WTC11 (cell line): ENCODE data around the gene RIPK1. TPM values are rescaled to one million over a fixed set of nuclear protein-coding genes. Genes with fewer than 3 reads are reported as not detected.
"Not testable (repeated sequence)": the region's sequence is repeated elsewhere in the genome, so short reads cannot be mapped to it uniquely, and the experiment has no call there.

Source experiments
- ATAC-seq: fragments of 200-7000 bp; cut with Tn5 transposase; 2 replicates; pipeline ENCODE4 v1.10.0; 2021; ENCODE audit warnings: mild to moderate bottlenecking, moderate library complexity
- CTCF ChIA-PET: fragments of 300-600 bp; sonication (Branson Sonifier 250); formaldehyde crosslinking; loops from one replicate; lab custom pipeline; 2021; ENCODE audit warnings: antibody characterized with exemption; lab: Charles Lee
- POLR2A ChIA-PET: fragments of 350-600 bp; sonication (Branson Sonifier 250); formaldehyde crosslinking; loops from one replicate; lab custom pipeline; 2021; ENCODE audit warnings: antibody characterized with exemption; lab: Charles Lee
- DNase-seq: peaks from one replicate; pipeline ENCODE4 v3.0.0; 2021; ENCODE audit warnings: low spot score
- H3K27ac Mint-ChIP-seq: 2 replicates; pipeline ENCODE4 v1.8.0; 2021; ENCODE audit warnings: mixed read lengths
- H3K27me3 Mint-ChIP-seq: 2 replicates; pipeline ENCODE4 v1.8.0; 2021; ENCODE audit warnings: low read depth, mild to moderate bottlenecking, moderate library complexity, mixed read lengths
- H3K36me3 Mint-ChIP-seq: 2 replicates; pipeline ENCODE4 v1.8.0; 2021; ENCODE audit warnings: mixed read lengths
- H3K4me1 Mint-ChIP-seq: 2 replicates; pipeline ENCODE4 v1.8.0; 2022; ENCODE audit warnings: mixed read lengths
- H3K4me3 Mint-ChIP-seq: 2 replicates; pipeline ENCODE4 v1.8.0; 2021; ENCODE audit warnings: mild to moderate bottlenecking, moderate library complexity, mixed read lengths
- H3K9me3 Mint-ChIP-seq: 2 replicates; pipeline ENCODE4 v1.8.0; 2021; ENCODE audit warnings: mixed read lengths
- AR ChIP-seq: fragments of 250-450 bp; sonication (Bioruptor Pico); IDR thresholded peaks from 2 replicates; pipeline ENCODE4 v1.9.0; 2021; ENCODE audit warnings: mild to moderate bottlenecking
- ATF1 ChIP-seq: sonication (generic); formaldehyde crosslinking; IDR thresholded peaks from 2 replicates; pipeline ENCODE4 v1.8.1; 2023; ENCODE audit warnings: mild to moderate bottlenecking, moderate library complexity, missing genetic modification reagents
- ATF2 ChIP-seq: sonication (generic); formaldehyde crosslinking; IDR thresholded peaks from 2 replicates; pipeline ENCODE4 v1.8.1; 2022; ENCODE audit warnings: low read depth, missing genetic modification reagents, borderline replicate concordance
- CREB1 ChIP-seq: sonication (generic); formaldehyde crosslinking; IDR thresholded peaks from 2 replicates; pipeline ENCODE4 v1.8.0; 2023; ENCODE audit warnings: mild to moderate bottlenecking, missing genetic modification reagents
- E2F1 ChIP-seq: sonication (generic); formaldehyde crosslinking; IDR thresholded peaks from 2 replicates; pipeline ENCODE4 v1.8.0; 2022; ENCODE audit warnings: mild to moderate bottlenecking, missing genetic modification reagents
- ETV6 ChIP-seq: sonication (generic); formaldehyde crosslinking; IDR thresholded peaks from 2 replicates; pipeline ENCODE4 v1.8.1; 2022; ENCODE audit warnings: mild to moderate bottlenecking, missing genetic modification reagents
- FOXP1 ChIP-seq: sonication (generic); formaldehyde crosslinking; IDR thresholded peaks from 2 replicates; pipeline ENCODE4 v1.8.0; 2022; ENCODE audit warnings: missing genetic modification reagents, mild to moderate bottlenecking, moderate library complexity, borderline replicate concordance
- IRF1 ChIP-seq: sonication (generic); formaldehyde crosslinking; IDR thresholded peaks from 2 replicates; pipeline ENCODE4 v1.8.0; 2023; ENCODE audit warnings: missing genetic modification reagents
- KAT7 ChIP-seq: sonication (generic); formaldehyde crosslinking; IDR thresholded peaks from 2 replicates; pipeline ENCODE4 v1.8.1; 2023; ENCODE audit warnings: missing genetic modification reagents, mild to moderate bottlenecking, borderline replicate concordance
- RORB ChIP-seq: fragments of 250-450 bp; sonication (Bioruptor Pico); IDR thresholded peaks from 2 replicates; pipeline ENCODE4 v1.9.0; 2021; ENCODE audit warnings: mild to moderate bottlenecking
- USF2 ChIP-seq: sonication (generic); formaldehyde crosslinking; IDR thresholded peaks from 2 replicates; pipeline ENCODE4 v1.8.1; 2023; ENCODE audit warnings: mild to moderate bottlenecking, missing genetic modification reagents, moderate library complexity
- ZNF121 ChIP-seq: sonication (generic); formaldehyde crosslinking; IDR thresholded peaks from 2 replicates; pipeline ENCODE4 v1.8.0; 2023; ENCODE audit warnings: missing genetic modification reagents
- ZNF232 ChIP-seq: sonication (generic); formaldehyde crosslinking; IDR thresholded peaks from 2 replicates; pipeline ENCODE4 v1.8.0; 2022; ENCODE audit warnings: mild to moderate bottlenecking, missing genetic modification reagents
- total RNA-seq: library from RNA; stranded (reverse); gene quantifications from 3 replicates; pipeline ENCODE4 v1.2.3, GENCODE V29; 2021

The RIPK1 gene
- total RNA-seq, 1 experiment from 2014 or later, result 8.7 TPM

- Mint-ChIP-seq H3K27me3 (no peaks in the 10 kb centered on the region; the same call in none of the 2 replicates), H3K4me1 (peaks cover 12% of the 10 kb centered on the region), H3K27ac (no peak overlapping the region), H3K9me3 (no peaks in the 10 kb centered on the region), H3K4me3 (no peak overlapping the region), H3K36me3 (no peaks in the 10 kb centered on the region)
- no peak for DNase-seq
- POLR2A ChIA-PET, result interaction anchor here (1.0 kb wide), 1 partner anchor 47 kb away, joined by 4 read pairs; no protein-coding TSS in a partner anchor
- CTCF ChIA-PET, result interaction anchor here (0.8 to 1.7 kb wide), 3 partner anchors 44 to 255 kb away, joined by 3 to 4 read pairs (median 3); no protein-coding TSS in a partner anchor
- TF ChIP-seq FOXP1 (CRISPR knock-in tag) (no peak), RORB (CRISPR knock-in tag) (no peak), CREB1 (CRISPR knock-in tag) (no peak), KAT7 (CRISPR knock-in tag) (no peak), E2F1 (CRISPR knock-in tag) (no peak), AR (CRISPR knock-in tag) (no peak), IRF1 (CRISPR knock-in tag) (no peak), USF2 (CRISPR knock-in tag) (no peak), ZNF232 (no peak), ATF2 (CRISPR knock-in tag) (no peak), ATF1 (CRISPR knock-in tag) (no peak)
- ATAC-seq, result no peak
Observed at GRCh38 chr6:3045777-3046176, 22.5 kb upstream of the RIPK1 start.

- DNase-seq (no peak), ATAC-seq (no peak)
- no peaks in the 10 kb centered on the region for H3K9me3 Mint-ChIP-seq
- H3K4me1 Mint-ChIP-seq, result peaks cover 11% of the 10 kb centered on the region
- ChIA-PET POLR2A (no interaction called here), CTCF (interaction anchor here (0.6 to 0.9 kb wide), 3 partner anchors 45 to 521 kb away, joined by 3 to 4 read pairs (median 3); no protein-coding TSS in a partner anchor)
- no peak overlapping the region for H3K4me3 Mint-ChIP-seq
- no peaks in the 10 kb centered on the region for H3K36me3 Mint-ChIP-seq
- TF ChIP-seq E2F1 (CRISPR knock-in tag) (no peak), ETV6 (CRISPR knock-in tag) (no peak)
- peaks cover 5% of the 10 kb centered on the region for H3K27me3 Mint-ChIP-seq
- no peak overlapping the region for H3K27ac Mint-ChIP-seq
Observed at GRCh38 chr6:3046295-3046694, 22.0 kb upstream of the RIPK1 start.

- CTCF ChIA-PET, result interaction anchor here (1.0 kb wide), 1 partner anchor 46 kb away, joined by 6 read pairs; no protein-coding TSS in a partner anchor
- Mint-ChIP-seq H3K4me1 (peaks cover 12% of the 10 kb centered on the region), H3K27me3 (peaks cover 13% of the 10 kb centered on the region)
- peak; percentile 72 for TF ChIP-seq ZNF121 (CRISPR knock-in tag)
- H3K4me3 Mint-ChIP-seq, H3K36me3 Mint-ChIP-seq, H3K27ac Mint-ChIP-seq, H3K9me3 Mint-ChIP-seq, ATAC-seq, POLR2A ChIA-PET, DNase-seq: not testable (repeated sequence)
Observed at GRCh38 chr6:3048009-3048408, 20.3 kb upstream of the RIPK1 start.
